NCI-H748 (cell line): ENCODE results near the gene COL9A2.
"Not testable (repeated sequence)": the region's sequence is repeated elsewhere in the genome, so short reads cannot be mapped to it uniquely, and the experiment has no call there.

Experiments used
- DNase-seq: peaks from one replicate; lab custom pipeline; 2025; ENCODE audit not compliant: unreplicated experiment; lab: John Stamatoyannopoulos, UW

Gene COL9A2

GRCh38 chr1:40316595-40317393, at the start of gene COL9A2:
Gene COL9A2, minus strand, starts transcription at chr1:40317286. Its CDS starts 89 bp downstream, at chr1:40317197.
- DNase-seq = peak; percentile 92

GRCh38 chr1:40363721-40364120, 46.6 kb upstream of the COL9A2 start:
- DNase-seq = no peak

- DNase-seq = no peak
These were observed 45.6 kb upstream of the COL9A2 start for GRCh38 chr1:40362699-40363098.

- DNase-seq = no peak
These were observed 45.1 kb upstream of the COL9A2 start for GRCh38 chr1:40362199-40362598.

GRCh38 chr1:40361637-40362036, 44.6 kb upstream of the COL9A2 start:
- no peak for DNase-seq

- DNase-seq = no peak
These were observed 44.1 kb upstream of the COL9A2 start for GRCh38 chr1:40361201-40361600.

- DNase-seq = no peak
These were observed 43.5 kb upstream of the COL9A2 start for GRCh38 chr1:40360631-40361030.

- DNase-seq = no peak
These were observed 40.5 kb upstream of the COL9A2 start for GRCh38 chr1:40357625-40358024.

GRCh38 chr1:40353082-40353481, 36.0 kb upstream of the COL9A2 start:
- no peak for DNase-seq

- no peak for DNase-seq
These were observed 35.0 kb upstream of the COL9A2 start for GRCh38 chr1:40352126-40352525.

GRCh38 chr1:40351124-40351523, 34.0 kb upstream of the COL9A2 start:
- no peak for DNase-seq

- DNase-seq = no peak
These were observed 33.3 kb upstream of the COL9A2 start for GRCh38 chr1:40350391-40350790.

- peak; percentile 75 for DNase-seq
These were observed 27.5 kb upstream of the COL9A2 start for GRCh38 chr1:40344597-40344996.

GRCh38 chr1:40342381-40342717, 25.3 kb upstream of the COL9A2 start:
- DNase-seq = not testable (repeated sequence)

- DNase-seq = no peak
These were observed 24.6 kb upstream of the COL9A2 start for GRCh38 chr1:40341491-40342380.

- peak; percentile 76 for DNase-seq
These were observed 22.6 kb upstream of the COL9A2 start for GRCh38 chr1:40339420-40340323.

GRCh38 chr1:40338745-40339419, 21.8 kb upstream of the COL9A2 start:
- peak; percentile 99 for DNase-seq

GRCh38 chr1:40337443-40337842, 20.4 kb upstream of the COL9A2 start:
- no peak for DNase-seq

- no peak for DNase-seq
These were observed 15.6 kb upstream of the COL9A2 start for GRCh38 chr1:40332695-40333094.

GRCh38 chr1:40331403-40331802, 14.3 kb upstream of the COL9A2 start:
- DNase-seq = not testable (repeated sequence)
